Ishikawa (cell line): ENCODE measurements around the gene CDYL2.

Experiments used
- CEBPB ChIP-seq: IDR thresholded peaks from 2 replicates; pipeline ENCODE4 v1.6.1; 2012
- CREB1 ChIP-seq: IDR thresholded peaks from 2 replicates; pipeline ENCODE4 v1.6.1; 2012; ENCODE audit warnings: low read depth
- EGR1 ChIP-seq: IDR thresholded peaks from 2 replicates; pipeline ENCODE4 v1.6.1; 2012
- EP300 ChIP-seq: IDR thresholded peaks from 2 replicates; pipeline ENCODE4 v1.6.1; 2012; ENCODE audit warnings: borderline replicate concordance
- MAX ChIP-seq: IDR thresholded peaks from 2 replicates; pipeline ENCODE4 v1.6.1; 2012
- NFIC ChIP-seq: IDR thresholded peaks from 2 replicates; pipeline ENCODE4 v1.6.1; 2012
- RAD21 ChIP-seq: IDR thresholded peaks from 2 replicates; pipeline ENCODE4 v1.6.1; 2012; ENCODE audit warnings: low read depth
- TAF1 ChIP-seq: IDR thresholded peaks from 2 replicates; pipeline ENCODE4 v1.6.1; 2012; ENCODE audit warnings: low read depth, mild to moderate bottlenecking
- TCF12 ChIP-seq: IDR thresholded peaks from 2 replicates; pipeline ENCODE4 v1.6.1; 2012; ENCODE audit warnings: low read depth
- ZBTB7A ChIP-seq: IDR thresholded peaks from 2 replicates; pipeline ENCODE4 v1.6.1; 2012; ENCODE audit warnings: low read depth
- TF ChIP-seq, protein P1 (sequence below): IDR thresholded peaks from 2 replicates; pipeline ENCODE4 v1.6.1; 2012; ENCODE audit warnings: low read depth, mild to moderate bottlenecking

DNA sequence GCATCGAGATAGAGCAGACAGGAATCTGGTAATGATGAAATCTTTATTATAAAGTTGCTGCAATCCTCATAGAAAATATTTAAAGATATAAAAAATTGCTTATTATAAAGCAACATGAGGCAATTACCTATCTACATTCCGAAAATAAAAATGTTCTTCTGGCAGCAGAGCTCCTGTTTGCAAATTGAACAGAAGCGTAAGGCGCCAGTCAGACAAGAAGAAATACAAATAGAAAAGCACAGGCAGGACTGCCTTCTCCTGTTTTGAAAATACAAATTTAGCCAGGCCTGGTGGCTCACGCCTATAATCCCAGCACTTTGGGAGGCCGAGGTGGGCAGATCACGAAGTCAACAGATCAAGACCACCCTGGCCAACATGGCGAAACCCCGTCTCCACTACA lies 95.6 kb downstream of the CDYL2 start:
- TF ChIP-seq CEBPB, result no peak
- TF ChIP-seq EP300, result no peak
- no peak for TF ChIP-seq ZBTB7A
- TF ChIP-seq MAX, result no peak
- no peak for TF ChIP-seq TAF1
- no peak for TF ChIP-seq NFIC
- no peak for TF ChIP-seq RAD21
- TF ChIP-seq, protein P1, sequence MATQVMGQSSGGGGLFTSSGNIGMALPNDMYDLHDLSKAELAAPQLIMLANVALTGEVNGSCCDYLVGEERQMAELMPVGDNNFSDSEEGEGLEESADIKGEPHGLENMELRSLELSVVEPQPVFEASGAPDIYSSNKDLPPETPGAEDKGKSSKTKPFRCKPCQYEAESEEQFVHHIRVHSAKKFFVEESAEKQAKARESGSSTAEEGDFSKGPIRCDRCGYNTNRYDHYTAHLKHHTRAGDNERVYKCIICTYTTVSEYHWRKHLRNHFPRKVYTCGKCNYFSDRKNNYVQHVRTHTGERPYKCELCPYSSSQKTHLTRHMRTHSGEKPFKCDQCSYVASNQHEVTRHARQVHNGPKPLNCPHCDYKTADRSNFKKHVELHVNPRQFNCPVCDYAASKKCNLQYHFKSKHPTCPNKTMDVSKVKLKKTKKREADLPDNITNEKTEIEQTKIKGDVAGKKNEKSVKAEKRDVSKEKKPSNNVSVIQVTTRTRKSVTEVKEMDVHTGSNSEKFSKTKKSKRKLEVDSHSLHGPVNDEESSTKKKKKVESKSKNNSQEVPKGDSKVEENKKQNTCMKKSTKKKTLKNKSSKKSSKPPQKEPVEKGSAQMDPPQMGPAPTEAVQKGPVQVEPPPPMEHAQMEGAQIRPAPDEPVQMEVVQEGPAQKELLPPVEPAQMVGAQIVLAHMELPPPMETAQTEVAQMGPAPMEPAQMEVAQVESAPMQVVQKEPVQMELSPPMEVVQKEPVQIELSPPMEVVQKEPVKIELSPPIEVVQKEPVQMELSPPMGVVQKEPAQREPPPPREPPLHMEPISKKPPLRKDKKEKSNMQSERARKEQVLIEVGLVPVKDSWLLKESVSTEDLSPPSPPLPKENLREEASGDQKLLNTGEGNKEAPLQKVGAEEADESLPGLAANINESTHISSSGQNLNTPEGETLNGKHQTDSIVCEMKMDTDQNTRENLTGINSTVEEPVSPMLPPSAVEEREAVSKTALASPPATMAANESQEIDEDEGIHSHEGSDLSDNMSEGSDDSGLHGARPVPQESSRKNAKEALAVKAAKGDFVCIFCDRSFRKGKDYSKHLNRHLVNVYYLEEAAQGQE, result no peak
- TF ChIP-seq CREB1, result no peak
- no peak for TF ChIP-seq TCF12
- no peak for TF ChIP-seq EGR1
